ENCODE measurements around the gene MB. TPM values are rescaled to one million over a fixed set of nuclear protein-coding genes. Genes with fewer than 3 reads are reported as not detected.

MB gene
- total RNA-seq, 4 donors from 2014 or later = 2.2 to 23.4 (median 9.6) TPM

- 44 to 56% methylated on average over 9 of the region's 9 CpGs for WGBS, 2 donors
- no peak overlapping the region for H3K4me3 ChIP-seq (ENCODE audit: low read depth, poor library complexity, severe bottlenecking)
- intact Hi-C loops (cut with DNase I; ENCODE audit: low total_unique reads) = no loop called here
- TF ChIP-seq CTCF (IDR thresholded peaks at IDR 0.05) (peak in 1 of 3 donors; percentile 5), POLR2A (IDR thresholded peaks at IDR 0.05) (no peak)
- DNase-seq (ENCODE audit: low spot score in 2 of 2) = peak in 1 of 2 donors; percentile 49
These were observed 15.2 kb downstream of the MB start for GRCh38 chr22:35601743-35602615.

GRCh38 chr22:35601013-35601580, 16.0 kb downstream of the MB start:
- intact Hi-C loops (cut with DNase I; ENCODE audit: low total_unique reads) = no loop called here
- TF ChIP-seq POLR2A (IDR thresholded peaks at IDR 0.05) (no peak), CTCF (IDR thresholded peaks at IDR 0.05) (no peak)
- WGBS, 2 donors = 94 to 98% methylated on average over 5 of the region's 5 CpGs
- DNase-seq (ENCODE audit: low spot score in 2 of 2) = no peak
- no peak overlapping the region for H3K4me3 ChIP-seq (ENCODE audit: low read depth, poor library complexity, severe bottlenecking)

DNA sequence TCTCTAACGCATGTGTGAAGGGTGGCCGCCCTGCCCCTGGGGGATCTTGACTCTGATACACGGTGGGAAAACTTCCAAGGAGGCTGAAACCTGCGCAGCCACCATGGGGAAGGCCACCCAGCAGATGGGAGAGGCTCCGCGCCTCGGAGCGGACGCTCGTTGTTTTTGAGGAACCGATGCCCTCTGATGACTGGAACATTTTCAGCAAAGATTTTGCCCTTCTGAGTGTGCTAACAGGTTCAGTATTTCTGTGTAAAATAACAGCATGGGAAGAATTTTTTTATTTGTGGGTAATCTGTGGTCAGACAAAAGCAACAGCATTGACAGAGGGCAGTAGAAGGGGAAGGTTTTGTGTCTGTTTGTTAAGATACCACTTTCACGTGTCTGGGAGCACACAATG, 16.7 kb downstream of the MB start:
- no peak for DNase-seq (ENCODE audit: low spot score in 2 of 2)
- no peak for TF ChIP-seq POLR2A (IDR thresholded peaks at IDR 0.05)
- intact Hi-C loops (cut with DNase I; ENCODE audit: low total_unique reads) = no loop called here
- WGBS, 2 donors = 36 to 40% methylated on average over 12 of the region's 12 CpGs
- no peak overlapping the region for H3K4me3 ChIP-seq (ENCODE audit: low read depth, poor library complexity, severe bottlenecking)

GRCh38 chr22:35599364-35599763, 17.8 kb downstream of the MB start:
- TF ChIP-seq POLR2A (IDR thresholded peaks at IDR 0.05) (no peak), CTCF (IDR thresholded peaks at IDR 0.05) (no peak)
- no peak for DNase-seq (ENCODE audit: low spot score in 2 of 2)
- 91% methylated on average over 4 of the region's 4 CpGs for WGBS, 2 donors
- H3K4me3 ChIP-seq (ENCODE audit: low read depth, poor library complexity, severe bottlenecking) = no peak overlapping the region
- intact Hi-C loops (cut with DNase I; ENCODE audit: low total_unique reads) = no loop called here

- no peak for DNase-seq (ENCODE audit: low spot score in 2 of 2)
- no peak overlapping the region for H3K4me3 ChIP-seq (ENCODE audit: low read depth, poor library complexity, severe bottlenecking)
- no peak for TF ChIP-seq POLR2A (IDR thresholded peaks at IDR 0.05)
- no peak for TF ChIP-seq CTCF (IDR thresholded peaks at IDR 0.05)
- WGBS, 2 donors = 90 to 98% methylated on average over 4 of the region's 4 CpGs
- intact Hi-C loops (cut with DNase I; ENCODE audit: low total_unique reads) = no loop called here
These were observed 18.8 kb downstream of the MB start for GRCh38 chr22:35598396-35598710.

DNA sequence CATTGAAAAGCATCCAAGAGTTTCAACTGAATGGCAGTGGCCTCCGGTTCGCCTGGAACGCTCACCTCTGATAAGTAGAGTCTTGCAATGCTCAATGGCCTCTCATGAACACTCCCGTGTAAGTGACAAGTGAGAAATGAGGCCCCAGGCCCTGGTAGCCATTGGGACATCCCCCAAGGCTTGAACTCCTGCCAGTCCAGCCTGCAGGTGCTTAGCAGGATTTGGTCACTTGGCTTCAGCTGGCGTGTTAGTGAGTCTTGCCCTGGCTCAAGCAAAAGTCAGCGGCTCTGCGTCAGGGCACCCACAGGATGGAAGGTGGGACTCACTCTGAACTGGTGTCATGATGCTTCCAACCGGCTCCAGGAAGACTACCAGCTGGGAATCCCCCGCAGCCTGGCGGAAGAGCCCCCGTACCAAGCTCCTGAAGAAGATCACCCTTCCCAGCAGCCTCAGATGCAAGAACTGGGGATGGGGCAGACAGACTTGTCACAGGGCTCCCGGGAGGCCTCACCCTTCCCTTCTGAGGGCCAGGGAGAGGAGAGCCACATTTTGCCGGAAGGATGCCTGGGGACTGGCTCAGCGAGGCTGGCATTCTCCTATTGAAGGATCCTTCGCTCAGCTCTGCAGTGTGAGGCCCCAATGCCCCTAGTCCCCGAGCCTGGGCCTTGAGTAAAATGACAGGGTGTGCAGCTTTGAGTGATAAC, 19.3 kb downstream of the MB start:
- 80 to 93% methylated on average over 13 to 16 of the region's 16 CpGs for WGBS, 2 donors
- intact Hi-C loops (cut with DNase I; ENCODE audit: low total_unique reads) = no loop called here
- DNase-seq (ENCODE audit: low spot score in 2 of 2) = no peak
- TF ChIP-seq CTCF (IDR thresholded peaks at IDR 0.05) (no peak), POLR2A (IDR thresholded peaks at IDR 0.05) (no peak)
- H3K4me3 ChIP-seq (ENCODE audit: low read depth, poor library complexity, severe bottlenecking) = no peak overlapping the region

Data from lower leg skin (tissue), 4 donors.